K562 (cell line): ENCODE results near the gene ZKSCAN3. TPM values are rescaled to one million over a fixed set of nuclear protein-coding genes. Genes with fewer than 3 reads are reported as not detected.

ENCODE experiments used
- polyA plus RNA-seq, 8 experiments: library from polyadenylated mRNA; depleted of rRNA in 4 of 8; stranded (reverse) in 5 of 8; unstranded in 3 of 8; fragments of >200 nt; fragmentation: Nextera tagmentation in 2 of 8; fragmentation: Illumina TruSeq in 1 of 8; extraction: Ambion mirVana in 2 of 8; extraction: Trizol in 1 of 8; gene quantifications; 2 replicates each; pipeline versions ENCODE4 v1.2.1 to v1.2.3, GENCODE V29; 2011 to 2014; ENCODE audit warnings: inconsistent platforms in 1 of 8, missing spikeins in 1 of 8
- total RNA-seq, 7 experiments: library from RNA; depleted of rRNA in 6 of 7; stranded (reverse); fragments of >200 nt in 6 of 7; fragmentation: Illumina TruSeq in 2 of 7; extraction: Trizol in 2 of 7; gene quantifications; 2 replicates each; pipeline versions ENCODE4 v1.2.1 to v1.2.3, GENCODE V29; 2011 to 2021; ENCODE audit warnings: low replicate concordance in 1 of 7
- TF ChIP-seq, protein P1 (sequence below): fragments of 450-650 bp; IDR thresholded peaks from 2 replicates; pipeline ENCODE4 v1.6.1; 2016; ENCODE audit warnings: mild to moderate bottlenecking, moderate library complexity

ZKSCAN3 gene
- total and polyA plus RNA-seq, 9 of the 15 experiments (the other 6 are each of a cell fraction or from before 2014, with no cell fraction given) = 3.0 to 12.4 (median 10.2) TPM

DNA sequence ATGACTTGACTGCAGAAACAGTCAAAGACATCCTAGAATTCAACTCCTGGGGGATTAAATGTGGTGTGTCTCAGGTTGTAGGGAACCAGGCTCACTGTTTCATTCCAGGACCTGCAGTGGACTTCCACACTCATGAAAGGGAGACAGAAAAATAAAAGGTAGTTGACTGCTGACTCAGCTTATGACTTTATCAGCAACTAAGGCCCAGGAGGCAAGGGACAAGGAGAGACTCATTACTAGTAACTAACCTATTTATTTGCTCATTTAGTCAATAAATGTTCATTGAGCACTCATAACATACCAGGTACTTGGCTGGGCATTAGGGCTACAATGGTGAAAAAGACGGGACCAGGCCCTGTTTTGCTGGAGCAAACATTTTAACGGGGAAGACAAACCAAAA, 16.7 kb upstream of the ZKSCAN3 start (continued):
- TF ChIP-seq, protein P1, sequence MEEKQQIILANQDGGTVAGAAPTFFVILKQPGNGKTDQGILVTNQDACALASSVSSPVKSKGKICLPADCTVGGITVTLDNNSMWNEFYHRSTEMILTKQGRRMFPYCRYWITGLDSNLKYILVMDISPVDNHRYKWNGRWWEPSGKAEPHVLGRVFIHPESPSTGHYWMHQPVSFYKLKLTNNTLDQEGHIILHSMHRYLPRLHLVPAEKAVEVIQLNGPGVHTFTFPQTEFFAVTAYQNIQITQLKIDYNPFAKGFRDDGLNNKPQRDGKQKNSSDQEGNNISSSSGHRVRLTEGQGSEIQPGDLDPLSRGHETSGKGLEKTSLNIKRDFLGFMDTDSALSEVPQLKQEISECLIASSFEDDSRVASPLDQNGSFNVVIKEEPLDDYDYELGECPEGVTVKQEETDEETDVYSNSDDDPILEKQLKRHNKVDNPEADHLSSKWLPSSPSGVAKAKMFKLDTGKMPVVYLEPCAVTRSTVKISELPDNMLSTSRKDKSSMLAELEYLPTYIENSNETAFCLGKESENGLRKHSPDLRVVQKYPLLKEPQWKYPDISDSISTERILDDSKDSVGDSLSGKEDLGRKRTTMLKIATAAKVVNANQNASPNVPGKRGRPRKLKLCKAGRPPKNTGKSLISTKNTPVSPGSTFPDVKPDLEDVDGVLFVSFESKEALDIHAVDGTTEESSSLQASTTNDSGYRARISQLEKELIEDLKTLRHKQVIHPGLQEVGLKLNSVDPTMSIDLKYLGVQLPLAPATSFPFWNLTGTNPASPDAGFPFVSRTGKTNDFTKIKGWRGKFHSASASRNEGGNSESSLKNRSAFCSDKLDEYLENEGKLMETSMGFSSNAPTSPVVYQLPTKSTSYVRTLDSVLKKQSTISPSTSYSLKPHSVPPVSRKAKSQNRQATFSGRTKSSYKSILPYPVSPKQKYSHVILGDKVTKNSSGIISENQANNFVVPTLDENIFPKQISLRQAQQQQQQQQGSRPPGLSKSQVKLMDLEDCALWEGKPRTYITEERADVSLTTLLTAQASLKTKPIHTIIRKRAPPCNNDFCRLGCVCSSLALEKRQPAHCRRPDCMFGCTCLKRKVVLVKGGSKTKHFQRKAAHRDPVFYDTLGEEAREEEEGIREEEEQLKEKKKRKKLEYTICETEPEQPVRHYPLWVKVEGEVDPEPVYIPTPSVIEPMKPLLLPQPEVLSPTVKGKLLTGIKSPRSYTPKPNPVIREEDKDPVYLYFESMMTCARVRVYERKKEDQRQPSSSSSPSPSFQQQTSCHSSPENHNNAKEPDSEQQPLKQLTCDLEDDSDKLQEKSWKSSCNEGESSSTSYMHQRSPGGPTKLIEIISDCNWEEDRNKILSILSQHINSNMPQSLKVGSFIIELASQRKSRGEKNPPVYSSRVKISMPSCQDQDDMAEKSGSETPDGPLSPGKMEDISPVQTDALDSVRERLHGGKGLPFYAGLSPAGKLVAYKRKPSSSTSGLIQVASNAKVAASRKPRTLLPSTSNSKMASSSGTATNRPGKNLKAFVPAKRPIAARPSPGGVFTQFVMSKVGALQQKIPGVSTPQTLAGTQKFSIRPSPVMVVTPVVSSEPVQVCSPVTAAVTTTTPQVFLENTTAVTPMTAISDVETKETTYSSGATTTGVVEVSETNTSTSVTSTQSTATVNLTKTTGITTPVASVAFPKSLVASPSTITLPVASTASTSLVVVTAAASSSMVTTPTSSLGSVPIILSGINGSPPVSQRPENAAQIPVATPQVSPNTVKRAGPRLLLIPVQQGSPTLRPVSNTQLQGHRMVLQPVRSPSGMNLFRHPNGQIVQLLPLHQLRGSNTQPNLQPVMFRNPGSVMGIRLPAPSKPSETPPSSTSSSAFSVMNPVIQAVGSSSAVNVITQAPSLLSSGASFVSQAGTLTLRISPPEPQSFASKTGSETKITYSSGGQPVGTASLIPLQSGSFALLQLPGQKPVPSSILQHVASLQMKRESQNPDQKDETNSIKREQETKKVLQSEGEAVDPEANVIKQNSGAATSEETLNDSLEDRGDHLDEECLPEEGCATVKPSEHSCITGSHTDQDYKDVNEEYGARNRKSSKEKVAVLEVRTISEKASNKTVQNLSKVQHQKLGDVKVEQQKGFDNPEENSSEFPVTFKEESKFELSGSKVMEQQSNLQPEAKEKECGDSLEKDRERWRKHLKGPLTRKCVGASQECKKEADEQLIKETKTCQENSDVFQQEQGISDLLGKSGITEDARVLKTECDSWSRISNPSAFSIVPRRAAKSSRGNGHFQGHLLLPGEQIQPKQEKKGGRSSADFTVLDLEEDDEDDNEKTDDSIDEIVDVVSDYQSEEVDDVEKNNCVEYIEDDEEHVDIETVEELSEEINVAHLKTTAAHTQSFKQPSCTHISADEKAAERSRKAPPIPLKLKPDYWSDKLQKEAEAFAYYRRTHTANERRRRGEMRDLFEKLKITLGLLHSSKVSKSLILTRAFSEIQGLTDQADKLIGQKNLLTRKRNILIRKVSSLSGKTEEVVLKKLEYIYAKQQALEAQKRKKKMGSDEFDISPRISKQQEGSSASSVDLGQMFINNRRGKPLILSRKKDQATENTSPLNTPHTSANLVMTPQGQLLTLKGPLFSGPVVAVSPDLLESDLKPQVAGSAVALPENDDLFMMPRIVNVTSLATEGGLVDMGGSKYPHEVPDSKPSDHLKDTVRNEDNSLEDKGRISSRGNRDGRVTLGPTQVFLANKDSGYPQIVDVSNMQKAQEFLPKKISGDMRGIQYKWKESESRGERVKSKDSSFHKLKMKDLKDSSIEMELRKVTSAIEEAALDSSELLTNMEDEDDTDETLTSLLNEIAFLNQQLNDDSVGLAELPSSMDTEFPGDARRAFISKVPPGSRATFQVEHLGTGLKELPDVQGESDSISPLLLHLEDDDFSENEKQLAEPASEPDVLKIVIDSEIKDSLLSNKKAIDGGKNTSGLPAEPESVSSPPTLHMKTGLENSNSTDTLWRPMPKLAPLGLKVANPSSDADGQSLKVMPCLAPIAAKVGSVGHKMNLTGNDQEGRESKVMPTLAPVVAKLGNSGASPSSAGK = no peak
